ENCODE results near the gene FAF1.

The FAF1 gene

DNA sequence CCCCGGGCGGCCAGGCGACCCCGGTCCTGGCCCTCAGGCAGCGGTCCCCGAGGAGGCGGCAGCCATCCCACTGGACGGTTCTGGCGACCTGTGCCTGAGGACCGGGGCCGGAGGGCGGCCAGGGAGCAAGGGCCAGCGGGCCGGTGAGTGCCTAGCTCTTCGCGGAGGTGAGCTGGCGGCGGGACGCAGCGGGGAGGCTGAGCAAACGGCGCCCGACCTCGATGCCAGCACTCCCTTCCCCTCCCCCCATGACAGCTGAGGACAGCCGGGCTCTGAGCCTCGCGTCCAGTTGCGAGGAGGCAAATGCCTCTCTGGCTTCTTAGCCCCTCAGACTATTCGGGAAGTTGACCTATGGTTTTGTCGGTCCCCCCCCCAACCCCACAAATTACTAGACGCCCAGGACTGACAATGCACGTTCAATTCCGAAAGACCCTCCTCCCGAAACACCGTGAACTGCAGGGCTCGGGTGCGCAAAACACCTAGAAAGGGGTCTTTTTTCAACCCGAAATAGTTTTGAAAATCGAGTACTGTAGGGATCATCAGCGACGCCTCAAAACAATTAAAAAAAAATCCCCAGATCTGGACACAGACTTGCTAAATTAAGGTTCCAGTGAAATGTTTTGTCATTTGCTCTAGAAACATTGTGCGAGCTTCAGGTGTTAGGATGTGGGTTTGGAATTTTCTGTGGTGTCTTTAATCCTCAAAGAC lies 18.2 kb upstream of the FAF1 start:
- peak; percentile 9 for DNase-seq (ENCODE audit: low spot score)

DNA sequence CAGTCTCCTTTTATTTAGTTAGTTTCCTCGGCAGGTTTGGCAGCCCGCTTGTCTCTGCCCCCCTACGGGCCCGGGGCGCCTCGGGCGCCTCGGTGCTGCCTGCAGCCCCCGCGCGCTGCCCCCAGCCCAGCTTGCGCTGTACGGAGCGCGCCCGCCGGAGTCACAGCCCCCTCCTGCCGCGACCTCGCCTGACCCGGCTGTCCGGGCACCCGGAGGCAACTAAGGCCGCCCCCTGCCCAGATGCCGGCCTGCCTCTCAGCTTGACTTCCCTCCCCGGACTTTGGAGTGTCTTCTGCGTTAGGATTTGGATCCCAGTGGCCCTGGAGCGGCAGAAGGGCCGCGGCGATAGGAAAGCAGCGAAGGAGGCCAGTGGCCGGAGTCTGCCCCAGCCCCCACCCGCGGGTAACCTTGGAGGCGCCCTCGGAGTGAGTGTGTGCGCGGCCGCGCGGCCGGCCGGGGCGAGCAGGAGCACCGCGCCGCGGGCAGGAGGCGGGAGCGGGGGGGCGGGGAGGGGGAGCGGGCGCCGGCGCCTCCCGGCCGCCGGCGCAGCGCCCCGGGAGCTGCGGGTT lies 17.6 kb upstream of the FAF1 start:
- no peak for DNase-seq (ENCODE audit: low spot score)

DNA sequence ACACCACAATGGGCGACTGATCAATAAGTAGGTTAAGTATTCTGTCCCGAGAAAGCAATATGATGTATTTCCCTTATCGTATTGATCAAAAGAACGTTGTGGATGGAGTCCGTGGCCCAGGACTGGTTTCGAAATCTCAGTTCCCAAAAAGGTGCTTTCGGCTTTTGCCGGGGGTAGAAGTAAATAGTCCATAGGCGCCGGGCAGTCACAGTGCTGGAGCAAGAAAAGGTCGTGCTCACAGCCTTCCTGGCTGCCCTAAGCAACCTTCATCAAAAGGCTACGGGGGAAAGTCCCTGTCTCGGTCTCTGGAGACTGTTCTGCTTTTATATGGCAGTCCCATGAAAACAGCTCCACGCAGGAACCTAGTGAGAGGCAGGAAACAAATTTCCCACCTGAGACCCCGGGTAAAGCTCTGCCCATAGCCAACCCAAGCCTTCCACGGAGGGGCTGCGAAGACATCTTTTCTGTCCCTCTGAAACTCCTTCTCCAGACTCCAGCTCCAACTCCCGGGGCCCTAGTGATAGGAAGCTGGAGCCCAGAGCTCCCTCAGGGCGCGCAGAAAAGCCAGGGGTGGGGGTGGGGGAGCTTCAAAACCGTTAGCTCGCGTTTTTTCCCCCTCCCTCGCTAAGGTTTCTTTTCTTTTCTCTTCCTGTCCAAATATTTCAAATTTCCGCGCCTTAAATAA lies 17.0 kb upstream of the FAF1 start:
- DNase-seq (ENCODE audit: low spot score), result peak; percentile 22

DNA sequence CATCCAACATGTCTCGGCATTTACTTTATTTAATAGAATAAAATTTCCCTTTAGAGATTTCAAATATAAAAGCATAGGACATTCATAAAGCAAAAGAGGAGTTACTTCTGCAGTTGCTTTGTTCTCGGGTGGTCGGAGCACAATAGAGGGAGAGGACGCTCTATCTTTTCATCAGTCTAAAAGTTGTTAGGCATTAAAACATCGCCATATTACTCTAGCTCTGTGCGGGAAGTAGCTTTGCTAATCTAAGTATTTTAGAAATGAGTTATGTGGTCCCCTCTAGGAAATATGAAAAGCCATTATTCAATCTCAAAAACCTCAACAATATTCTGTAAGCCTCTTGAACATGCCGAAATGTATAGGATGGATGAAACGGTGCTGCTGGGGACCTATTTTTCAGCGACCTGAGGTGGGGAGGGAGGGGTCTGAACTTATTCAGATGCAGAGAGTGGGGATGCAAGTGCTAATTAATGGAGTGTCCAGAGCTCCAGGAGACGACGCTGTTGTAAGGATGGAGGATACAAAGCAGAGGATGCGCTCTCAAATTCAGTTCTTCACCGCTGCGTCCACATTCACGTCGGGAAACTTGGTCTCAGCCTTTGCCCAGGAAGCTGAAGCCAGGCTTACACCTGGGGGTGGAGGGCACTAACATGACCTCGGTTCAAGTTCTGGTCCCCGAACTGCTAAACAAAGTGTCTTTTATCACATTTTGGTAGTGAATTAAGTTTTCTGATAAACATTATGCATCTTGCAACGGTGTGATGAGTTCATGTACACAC lies 16.2 kb upstream of the FAF1 start:
- no peak for DNase-seq (ENCODE audit: low spot score)

DNA sequence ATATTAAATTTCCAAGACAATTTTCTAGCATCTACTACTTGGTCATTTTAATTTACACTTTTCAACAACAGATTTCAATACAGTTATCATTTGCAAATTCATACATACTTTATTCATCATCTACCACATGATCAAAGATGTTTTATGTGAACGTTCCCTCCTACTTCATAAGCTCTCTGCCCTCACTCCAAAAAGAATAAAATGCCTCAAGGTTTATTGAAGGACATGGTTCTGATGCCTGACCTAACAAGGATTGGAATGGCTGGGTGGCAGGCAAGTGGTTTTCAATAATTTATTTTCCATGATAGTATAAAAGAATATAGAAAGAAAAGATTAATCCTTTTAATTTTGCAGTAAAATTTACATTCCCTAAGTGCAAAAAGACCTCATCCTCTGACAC lies 15.4 kb upstream of the FAF1 start:
- DNase-seq (ENCODE audit: low spot score), result no peak

DNA sequence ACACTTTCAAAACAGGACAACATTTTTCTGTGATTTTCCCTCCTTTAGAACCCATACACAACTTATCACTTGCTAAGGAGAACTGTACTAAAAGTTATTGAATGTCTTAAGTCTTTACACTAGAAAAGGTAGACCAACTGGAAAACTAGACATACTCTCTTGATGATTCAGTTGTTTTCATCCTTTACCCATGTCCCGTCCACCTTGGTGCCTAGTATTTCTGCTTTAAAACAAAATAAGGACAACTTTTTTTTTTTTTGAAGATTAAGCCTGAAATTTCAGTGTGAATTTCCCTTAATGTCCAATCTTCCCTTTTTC lies 14.5 kb upstream of the FAF1 start:
- no peak for DNase-seq (ENCODE audit: low spot score)

DNA sequence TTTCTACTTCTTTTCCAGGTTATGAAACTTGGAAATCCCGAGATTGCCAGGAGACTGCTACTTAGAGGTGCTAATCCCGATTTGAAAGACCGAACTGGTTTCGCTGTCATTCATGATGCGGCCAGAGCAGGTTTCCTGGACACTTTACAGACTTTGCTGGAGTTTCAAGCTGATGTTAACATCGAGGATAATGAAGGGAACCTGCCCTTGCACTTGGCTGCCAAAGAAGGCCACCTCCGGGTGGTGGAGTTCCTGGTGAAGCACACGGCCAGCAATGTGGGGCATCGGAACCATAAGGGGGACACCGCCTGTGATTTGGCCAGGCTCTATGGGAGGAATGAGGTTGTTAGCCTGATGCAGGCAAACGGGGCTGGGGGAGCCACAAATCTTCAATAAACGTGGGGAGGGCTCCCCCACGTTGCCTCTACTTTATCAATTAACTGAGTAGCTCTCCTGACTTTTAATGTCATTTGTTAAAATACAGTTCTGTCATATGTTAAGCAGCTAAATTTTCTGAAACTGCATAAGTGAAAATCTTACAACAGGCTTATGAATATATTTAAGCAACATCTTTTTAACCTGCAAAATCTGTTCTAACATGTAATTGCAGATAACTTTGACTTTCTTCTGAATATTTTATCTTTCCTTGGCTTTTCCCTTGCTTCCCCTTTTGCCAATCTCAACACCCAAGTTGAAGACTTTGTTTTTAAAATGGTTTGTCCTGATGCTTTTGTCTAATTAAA lies 14.0 kb upstream of the FAF1 start:
- DNase-seq (ENCODE audit: low spot score), result no peak

DNA sequence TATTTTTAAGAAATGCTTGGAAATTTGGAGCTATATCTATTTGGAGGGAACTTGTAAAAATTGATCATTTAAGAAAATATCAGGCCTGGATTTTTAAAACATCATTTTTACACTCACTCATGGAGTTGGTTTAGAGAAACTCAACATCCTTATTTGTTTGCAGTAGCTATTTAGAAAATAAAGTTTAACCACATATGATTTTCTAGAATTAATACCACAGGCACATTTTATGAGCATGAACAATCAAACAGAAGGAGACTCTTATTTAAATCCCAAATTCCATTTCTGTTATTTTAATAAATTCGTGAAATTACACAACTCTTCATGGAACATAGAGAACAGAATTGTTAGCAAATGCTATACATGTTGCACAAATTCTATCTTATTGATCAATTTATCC lies 13.2 kb upstream of the FAF1 start:
- no peak for DNase-seq (ENCODE audit: low spot score)

DNA sequence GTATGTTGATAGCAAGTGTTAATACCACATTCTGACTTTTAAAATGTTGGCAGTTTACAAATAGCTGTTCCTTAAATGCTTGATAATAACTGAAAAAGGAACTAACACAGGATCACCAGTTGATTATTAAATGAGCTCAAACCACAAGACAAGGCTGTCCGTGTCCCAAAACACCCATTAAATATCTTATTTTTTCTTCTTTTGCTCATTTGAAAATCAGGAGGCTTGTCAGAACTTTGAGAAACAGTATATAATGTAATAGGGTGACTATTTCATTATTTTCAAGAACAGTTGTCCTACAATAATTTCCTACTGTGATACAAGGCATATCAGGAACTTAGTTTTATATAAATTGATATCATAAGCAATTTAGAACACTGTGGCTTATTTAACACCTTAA lies 12.7 kb upstream of the FAF1 start:
- DNase-seq (ENCODE audit: low spot score), result no peak

DNA sequence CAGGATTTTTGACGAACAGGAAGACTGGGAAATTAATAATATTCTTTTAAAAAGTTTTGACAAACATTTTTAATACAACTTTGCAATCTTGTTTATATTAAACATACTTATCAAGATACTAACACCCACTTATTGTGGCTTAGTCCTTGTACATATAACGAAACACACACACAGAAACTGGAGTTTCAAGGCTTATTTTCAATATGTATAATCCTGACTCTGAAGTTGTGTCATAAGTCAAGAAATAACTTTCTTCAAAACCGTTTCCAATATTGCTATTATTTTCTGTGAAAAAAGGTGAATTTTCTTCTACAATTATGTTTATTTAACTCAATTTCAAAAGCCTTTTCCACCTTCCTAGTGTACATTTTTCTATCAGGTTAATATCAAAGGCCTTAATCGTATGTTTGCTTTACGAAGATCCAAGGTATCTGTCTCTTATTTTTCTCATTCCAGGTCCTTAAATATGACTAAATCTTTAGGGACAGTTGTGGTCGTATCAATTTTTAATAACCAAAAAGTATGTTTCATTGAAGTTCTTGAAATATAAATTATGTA lies 11.8 kb upstream of the FAF1 start:
- DNase-seq (ENCODE audit: low spot score), result no peak

DNA sequence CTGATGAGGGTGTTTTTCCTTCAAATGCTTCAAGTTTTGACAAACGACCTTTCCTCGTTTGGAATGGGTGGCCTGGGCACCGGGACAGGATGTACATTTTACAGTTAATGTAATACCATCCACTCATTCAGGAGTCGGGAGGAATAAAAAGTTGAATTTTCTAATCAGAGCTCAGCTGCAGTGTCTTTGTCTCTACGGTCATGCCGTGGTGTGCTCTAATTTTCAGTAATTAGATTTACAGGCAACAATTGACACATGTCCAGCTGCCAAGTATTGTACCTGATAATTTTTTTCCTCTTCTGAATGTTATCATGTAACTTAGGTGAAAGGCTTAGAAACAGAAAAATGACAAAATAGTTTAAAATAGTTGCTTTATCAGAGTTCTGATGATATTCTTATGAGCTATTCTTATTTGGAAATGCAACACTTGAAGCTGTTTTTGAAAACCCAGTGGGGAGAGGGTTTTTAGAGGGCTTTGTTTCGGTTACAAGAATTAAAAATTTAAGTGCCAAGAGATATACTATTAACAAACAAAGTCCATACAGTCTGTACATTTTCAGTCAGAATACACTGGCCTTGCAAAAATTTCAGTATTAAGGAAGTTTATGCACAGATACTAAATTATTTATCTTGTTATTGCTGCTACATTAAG lies 11.0 kb upstream of the FAF1 start:
- no peak for DNase-seq (ENCODE audit: low spot score)

DNA sequence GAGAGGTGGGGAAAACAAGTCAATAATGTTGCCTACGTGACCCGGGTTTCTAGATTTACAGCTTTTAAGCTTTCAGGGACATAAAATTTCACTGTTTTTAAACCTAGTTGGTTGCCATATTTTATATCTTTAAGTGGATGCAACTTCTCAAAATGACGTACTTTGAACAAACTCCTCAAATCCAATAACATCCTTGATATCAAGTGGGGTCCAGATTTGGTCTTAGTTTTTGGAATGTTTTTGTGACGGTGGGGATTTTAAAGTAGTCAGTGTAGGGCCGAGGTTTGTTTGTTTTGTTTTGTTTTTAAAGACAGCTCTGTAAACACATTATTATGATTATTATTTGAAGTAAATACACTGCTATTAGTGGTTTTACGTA lies 10.4 kb upstream of the FAF1 start:
- no peak for DNase-seq (ENCODE audit: low spot score)

DNA sequence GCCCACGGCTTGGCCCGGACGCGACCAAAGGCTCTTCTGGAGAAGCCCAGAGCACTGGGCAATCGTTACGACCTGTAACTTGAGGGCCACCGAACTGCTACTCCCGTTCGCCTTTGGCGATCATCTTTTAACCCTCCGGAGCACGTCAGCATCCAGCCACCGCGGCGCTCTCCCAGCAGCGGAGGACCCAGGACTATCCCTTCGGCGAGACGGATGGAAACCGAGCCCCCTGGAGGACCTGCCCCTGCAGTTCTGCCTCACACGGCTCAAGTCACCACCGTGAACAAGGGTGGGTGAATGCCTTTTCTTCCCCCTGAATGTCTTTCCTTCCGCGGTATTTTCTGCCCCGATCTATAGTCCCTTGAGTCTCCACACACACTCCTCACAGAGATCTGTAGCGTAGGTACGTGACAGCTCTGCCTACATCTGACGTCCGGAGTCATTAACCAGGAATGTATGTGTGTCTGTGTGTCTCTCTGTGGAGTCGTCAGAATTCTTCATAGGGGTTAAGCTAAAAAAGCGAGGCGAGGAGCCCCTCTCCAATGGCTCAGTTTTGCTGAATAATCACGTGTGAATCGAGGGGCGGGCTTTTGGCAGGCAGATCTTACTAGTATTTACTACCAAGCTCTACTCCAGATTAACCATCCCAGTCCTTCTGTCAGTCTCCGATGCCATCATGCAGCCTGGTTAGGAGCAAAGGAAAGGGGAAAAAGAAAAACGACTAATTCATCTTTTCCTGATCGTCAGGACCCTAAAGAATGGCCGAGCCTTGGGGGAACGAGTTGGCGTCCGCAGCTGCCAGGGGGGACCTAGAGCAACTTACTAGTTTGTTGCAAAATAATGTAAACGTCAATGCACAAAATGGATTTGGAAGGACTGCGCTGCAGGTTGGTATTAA lies 9.8 kb upstream of the FAF1 start, which contains the start of gene CDKN2C:
CDKN2C (plus strand) TSS at position 635 of the 898 bp plus-strand sequence; CDS start at position 759, 124 bp downstream.
- DNase-seq (ENCODE audit: low spot score), result peak; percentile 56

DNA sequence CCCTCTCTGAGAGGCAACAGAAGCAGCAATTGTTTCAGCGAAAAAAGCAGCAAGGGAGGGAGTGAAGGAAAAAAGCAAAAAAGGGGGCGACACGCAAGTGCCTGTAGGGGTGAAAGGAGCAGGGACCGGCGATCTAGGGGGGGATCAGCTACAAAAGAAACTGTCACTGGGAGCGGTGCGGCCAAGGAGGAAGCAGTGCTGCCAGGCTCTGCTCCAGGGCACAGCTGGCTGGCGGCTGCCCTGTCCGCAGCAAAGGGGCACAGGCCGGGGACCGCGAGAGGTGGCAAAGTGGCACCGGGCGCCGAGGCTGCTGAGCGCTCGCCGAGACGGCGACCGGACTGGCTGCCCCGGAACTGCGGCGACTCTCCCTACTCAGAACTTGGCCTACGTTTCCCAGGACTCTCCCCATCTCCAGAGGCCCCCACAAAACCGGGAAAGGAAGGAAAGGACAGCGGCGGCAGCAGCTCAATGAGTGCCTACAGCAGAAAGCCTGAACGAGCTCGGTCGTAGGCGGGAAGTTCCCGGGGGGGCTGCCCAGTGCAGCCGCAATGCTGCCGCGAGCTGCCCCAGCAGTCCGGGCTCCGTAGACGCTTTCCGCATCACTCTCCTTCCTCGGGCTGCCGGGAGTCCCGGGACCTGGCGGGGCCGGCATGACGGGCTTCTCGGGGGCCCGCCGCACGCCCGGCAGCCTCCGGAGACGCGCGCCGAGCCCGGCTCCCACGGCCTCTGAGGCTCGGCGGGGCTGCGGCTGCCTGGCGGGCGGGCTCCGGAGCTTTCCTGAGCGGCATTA lies 8.9 kb upstream of the FAF1 start:
- peak; percentile 20 for DNase-seq (ENCODE audit: low spot score)

DNA sequence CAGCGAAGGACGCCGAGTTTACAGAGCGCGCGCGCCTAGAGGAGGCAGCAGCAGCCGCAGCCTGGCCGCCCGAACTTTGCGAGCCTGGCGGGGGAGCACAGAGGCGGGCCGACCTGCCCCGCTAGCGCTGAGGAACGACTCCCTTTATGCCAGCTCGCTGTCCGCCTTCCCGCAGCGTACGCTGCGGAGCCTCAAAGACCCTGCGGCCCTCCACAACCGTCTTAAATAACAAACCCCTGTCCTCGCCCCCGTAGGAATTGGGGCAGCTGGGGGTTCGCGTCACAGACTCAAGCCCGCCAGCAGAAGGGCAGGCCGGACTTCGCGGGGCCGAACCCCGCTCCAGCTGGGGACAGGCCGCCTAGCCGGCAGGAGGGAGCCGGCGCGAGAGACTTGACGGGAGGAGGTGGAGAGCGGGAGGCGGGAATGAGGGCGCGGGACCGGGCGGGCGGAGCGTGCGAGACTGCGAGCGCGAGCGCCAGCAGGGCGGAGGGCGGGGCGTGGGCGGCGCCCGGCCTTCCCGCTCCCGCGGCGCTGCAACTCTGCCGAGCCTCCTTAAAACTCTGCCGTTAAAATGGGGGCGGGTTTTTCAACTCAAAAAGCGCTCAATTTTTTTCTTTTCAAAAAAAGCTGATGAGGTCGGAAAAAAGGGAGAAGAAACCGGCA lies 8.2 kb upstream of the FAF1 start:
- DNase-seq (ENCODE audit: low spot score), result peak; percentile 79

DNA sequence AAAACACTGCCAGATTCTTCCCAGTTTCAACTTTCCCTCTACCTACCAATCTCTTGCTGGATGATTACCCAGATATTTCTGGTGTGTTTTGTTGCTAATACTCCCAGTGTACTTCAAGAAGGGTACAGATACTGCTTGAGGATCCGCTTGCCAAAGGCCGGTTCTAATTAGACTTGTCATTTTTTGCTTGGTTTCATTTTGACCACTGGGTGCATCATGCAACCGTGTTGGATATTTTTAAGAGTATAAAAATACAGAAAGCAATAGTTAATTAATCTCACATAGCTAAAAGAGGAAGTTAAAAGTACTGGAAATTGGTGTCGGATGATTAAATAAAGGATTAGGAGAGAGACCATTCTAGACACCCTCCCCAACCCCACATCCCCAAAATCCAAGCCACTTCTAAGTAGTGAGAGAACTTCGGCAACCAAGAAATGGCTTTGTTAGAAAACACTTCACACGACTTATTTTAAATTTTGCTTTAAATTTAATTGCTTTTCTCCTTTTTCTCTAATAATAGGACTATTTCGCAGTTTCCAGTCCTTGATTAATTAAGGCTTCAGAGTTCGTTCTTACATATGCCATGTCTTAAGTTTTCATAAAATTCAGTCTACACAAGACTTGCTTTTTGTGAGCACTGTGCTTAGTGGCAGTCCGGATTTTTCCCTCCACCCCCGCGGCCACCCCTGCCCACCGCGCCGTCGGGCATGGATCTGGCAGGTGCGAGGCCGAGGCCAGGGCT lies 7.5 kb upstream of the FAF1 start:
- no peak for DNase-seq (ENCODE audit: low spot score)

DNA sequence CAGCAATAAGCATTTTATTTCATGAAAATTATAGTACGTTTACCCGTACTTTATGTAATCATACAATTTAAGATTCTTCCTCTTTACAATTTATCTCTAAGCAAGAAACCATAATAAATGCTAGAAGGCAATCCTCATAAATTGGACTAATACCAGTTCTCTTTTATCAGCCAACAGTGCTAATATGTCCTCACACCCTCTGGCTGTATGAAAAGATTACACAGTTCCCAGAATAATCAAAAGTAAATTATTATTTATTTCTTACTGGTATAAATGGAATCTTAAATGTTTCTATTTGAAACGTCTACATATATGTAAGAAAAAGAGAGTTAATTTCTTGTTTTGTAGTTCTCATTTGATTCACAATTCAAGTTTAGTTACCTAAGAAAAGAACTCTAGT lies 6.9 kb upstream of the FAF1 start:
- no peak for DNase-seq (ENCODE audit: low spot score)

DNA sequence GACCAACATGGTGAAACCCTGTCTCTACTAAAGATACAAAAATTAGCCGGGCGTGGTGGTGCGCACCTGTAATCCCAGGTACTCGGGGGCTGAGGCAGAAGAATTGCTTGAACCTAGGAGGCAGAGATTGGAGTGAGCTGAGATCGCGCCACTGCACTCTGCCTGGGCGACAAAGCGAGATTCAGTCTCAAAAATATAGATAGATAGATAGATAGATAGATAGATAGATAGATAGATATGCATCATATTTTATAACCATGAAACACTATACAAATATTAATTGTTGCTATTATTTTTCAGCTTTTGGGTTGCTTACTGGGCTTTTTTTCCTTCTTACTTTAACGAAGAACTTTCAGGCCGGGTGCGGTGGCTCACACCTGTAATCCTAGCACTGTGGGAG lies 4.8 kb upstream of the FAF1 start:
- no peak for DNase-seq (ENCODE audit: low spot score)

Measured in CD4-positive, alpha-beta T cell treated with Interleukin-6 at 100 ng/mL for 8 hours (primary cell).